HT1080 (cell line): ENCODE results near the gene TSPAN13. TPM values are rescaled to one million over a fixed set of nuclear protein-coding genes. Genes with fewer than 3 reads are reported as not detected.
A peak's percentile ranks its signal among the peaks of the same experiment; 100 is the strongest.

Experiments
- DNase-seq: peaks from one replicate; pipeline ENCODE4 v3.0.0-alpha.2; 2015; ENCODE audit warnings: low read depth
- polyA plus RNA-seq, 2 experiments: library from polyadenylated mRNA; depleted of rRNA; stranded (reverse); fragments of >200 nt; gene quantifications; 2 replicates each; pipeline ENCODE4 v1.2.3, GENCODE V29; 2015
- total RNA-seq: library from RNA; depleted of rRNA; stranded (reverse); fragments of >200 nt; shearing (Covaris generic); gene quantifications from 2 replicates; pipeline ENCODE4 v1.2.3, GENCODE V29; 2014; rRNA removed

The TSPAN13 gene
- 0.17 and 0.26 TPM in 2 replicates for total RNA-seq
- polyA plus RNA-seq (2015; cell fraction: cytosol; rRNA removed), result 0.85 and 1.1 TPM in 2 replicates
- 0.60 and 0.63 TPM in 2 replicates for polyA plus RNA-seq (2015; cell fraction: nucleus; rRNA removed)

GRCh38 chr7:16753102-16753931 is at the start of gene TSPAN13:
Gene TSPAN13 (plus strand): TSS chr7:16753755. CDS start chr7:16753968, 213 bp downstream.
- peak; percentile 56 for DNase-seq

- no peak for DNase-seq
These were observed 45.0 kb upstream of the TSPAN13 start for GRCh38 chr7:16708511-16708910.

GRCh38 chr7:16708980-16709379 is 44.6 kb upstream of the TSPAN13 start:
- DNase-seq, result peak; percentile 93

GRCh38 chr7:16710651-16711050 is 42.9 kb upstream of the TSPAN13 start:
- DNase-seq, result no peak

GRCh38 chr7:16711730-16712129 is 41.8 kb upstream of the TSPAN13 start:
- peak; percentile 39 for DNase-seq

- DNase-seq, result peak; percentile 49
These were observed 40.6 kb upstream of the TSPAN13 start for GRCh38 chr7:16712916-16713315.

- no peak for DNase-seq
These were observed 37.6 kb upstream of the TSPAN13 start for GRCh38 chr7:16715928-16716327.

GRCh38 chr7:16718111-16718656 is 35.4 kb upstream of the TSPAN13 start:
- DNase-seq, result no peak

GRCh38 chr7:16719699-16720098 is 33.9 kb upstream of the TSPAN13 start:
- DNase-seq, result no peak

- no peak for DNase-seq
These were observed 32.0 kb upstream of the TSPAN13 start for GRCh38 chr7:16721541-16721940.

- DNase-seq, result no peak
These were observed 29.2 kb upstream of the TSPAN13 start for GRCh38 chr7:16724344-16724743.

GRCh38 chr7:16726189-16726588 is 27.4 kb upstream of the TSPAN13 start:
- no peak for DNase-seq

GRCh38 chr7:16727736-16728135 is 25.8 kb upstream of the TSPAN13 start:
- no peak for DNase-seq

GRCh38 chr7:16728811-16729210 is 24.7 kb upstream of the TSPAN13 start:
- DNase-seq, result no peak

GRCh38 chr7:16729541-16729940 is 24.0 kb upstream of the TSPAN13 start:
- DNase-seq, result no peak

- DNase-seq, result no peak
These were observed 22.6 kb upstream of the TSPAN13 start for GRCh38 chr7:16730937-16731336.

GRCh38 chr7:16732828-16733227 is 20.7 kb upstream of the TSPAN13 start:
- no peak for DNase-seq

GRCh38 chr7:16734148-16734726 is 19.3 kb upstream of the TSPAN13 start:
- no peak for DNase-seq

GRCh38 chr7:16735020-16735419 is 18.5 kb upstream of the TSPAN13 start:
- no peak for DNase-seq

- no peak for DNase-seq
These were observed 15.4 kb upstream of the TSPAN13 start for GRCh38 chr7:16738011-16738688.

- DNase-seq, result peak; percentile 90
These were observed 13.5 kb upstream of the TSPAN13 start for GRCh38 chr7:16739863-16740622.
